GM18867 (cell line): ENCODE data around the gene DHTKD1.

Experiments used
- ATAC-seq: cut with Tn5 transposase; IDR thresholded peaks from one replicate; pipeline ENCODE4 v1.9.1; 2021; ENCODE audit warnings: mild to moderate bottlenecking, moderate library complexity; ENCODE audit not compliant: unreplicated experiment

The DHTKD1 gene

GRCh38 chr10:12068449-12069269, at the start of gene DHTKD1:
Gene DHTKD1, plus strand, starts transcription at chr10:12068954. Its CDS starts 80 bp downstream, at chr10:12069034.
- ATAC-seq: peak; percentile 97

- ATAC-seq: no peak
Measured at GRCh38 chr10:12019283-12019971, 49.3 kb upstream of the DHTKD1 start.

GRCh38 chr10:12020574-12020973, 48.2 kb upstream of the DHTKD1 start:
- no peak for ATAC-seq

- no peak for ATAC-seq
Measured at GRCh38 chr10:12022580-12023257, 46.0 kb upstream of the DHTKD1 start.

- ATAC-seq: no peak
Measured at GRCh38 chr10:12025591-12025990, 43.2 kb upstream of the DHTKD1 start.

- peak; percentile 84 for ATAC-seq
Measured at GRCh38 chr10:12027539-12027938, 41.2 kb upstream of the DHTKD1 start.

- ATAC-seq: no peak
Measured at GRCh38 chr10:12031404-12031803, 37.4 kb upstream of the DHTKD1 start.

- ATAC-seq: no peak
Measured at GRCh38 chr10:12036073-12036655, 32.6 kb upstream of the DHTKD1 start.

GRCh38 chr10:12041766-12042408, 26.9 kb upstream of the DHTKD1 start:
- ATAC-seq: peak; percentile 15

- ATAC-seq: peak; percentile 9
Measured at GRCh38 chr10:12042409-12042796, 26.4 kb upstream of the DHTKD1 start.

- ATAC-seq: peak; percentile 51
Measured at GRCh38 chr10:12042797-12043651, 25.7 kb upstream of the DHTKD1 start, which contains the start of gene UPF2. Gene UPF2, minus strand, starts transcription at chr10:12042809. Its CDS starts 7,386 bp downstream, at chr10:12035423.

GRCh38 chr10:12045596-12045995, 23.2 kb upstream of the DHTKD1 start:
- no peak for ATAC-seq

- peak; percentile 21 for ATAC-seq
Measured at GRCh38 chr10:12048547-12048946, 20.2 kb upstream of the DHTKD1 start.

- no peak for ATAC-seq
Measured at GRCh38 chr10:12050528-12050927, 18.2 kb upstream of the DHTKD1 start.

- ATAC-seq: no peak
Measured at GRCh38 chr10:12051241-12051640, 17.5 kb upstream of the DHTKD1 start.

- ATAC-seq: no peak
Measured at GRCh38 chr10:12055732-12056131, 13.0 kb upstream of the DHTKD1 start.

- ATAC-seq: no peak
Measured at GRCh38 chr10:12056748-12057147, 12.0 kb upstream of the DHTKD1 start.

- ATAC-seq: no peak
Measured at GRCh38 chr10:12061124-12061523, 7.6 kb upstream of the DHTKD1 start.

- peak; percentile 68 for ATAC-seq
Measured at GRCh38 chr10:12062754-12063482, 5.8 kb upstream of the DHTKD1 start.
